H1 (cell line): ENCODE measurements around the gene CLDN8. TPM values are rescaled to one million over a fixed set of nuclear protein-coding genes. Genes with fewer than 3 reads are reported as not detected.

Experiments used
- CTCF ChIA-PET: fragments of 300-600 bp; sonication (Branson Sonifier 250); formaldehyde crosslinking; loops from one replicate; lab custom pipeline; 2021; ENCODE audit not compliant: partially characterized antibody; lab: Charles Lee
- POLR2A ChIA-PET: fragments of 300-600 bp; sonication (Branson Sonifier 250); formaldehyde crosslinking; loops from one replicate; lab custom pipeline; 2021; ENCODE audit warnings: inconsistent platforms; ENCODE audit not compliant: partially characterized antibody; lab: Charles Lee
- DNase-seq, 2 experiments: peaks; one replicate each; pipeline versions ENCODE4 v3.0.0 to v3.0.0-alpha.2; 2010 to 2022; ENCODE audit warnings: low spot score in 2 of 2, low read depth in 1 of 2, mixed read lengths in 1 of 2
- FAIRE-seq: peaks from 2 replicates; lab custom pipeline; 2011; peaks lifted over from hg19 to GRCh38; lab: Jason Lieb, UNC
- H2AFZ ChIP-seq: 2 replicates; pipeline ENCODE4 v1.8.1; 2012; ENCODE audit warnings: low read length, inconsistent platforms
- H2AK5ac ChIP-seq: 2 replicates; pipeline ENCODE4 v1.6.1; 2013; ENCODE audit warnings: low read depth, low read length
- H2BK120ac ChIP-seq: replicated peaks from 2 replicates; pipeline ENCODE3; 2013; ENCODE audit warnings: low read depth, low read length, inconsistent platforms
- H2BK12ac ChIP-seq: 2 replicates; pipeline ENCODE4 v1.6.1; 2013; ENCODE audit warnings: low read depth, low read length
- H2BK15ac ChIP-seq: 2 replicates; pipeline ENCODE4 v1.6.1; 2013; ENCODE audit warnings: low read length
- H2BK20ac ChIP-seq: 2 replicates; pipeline ENCODE4 v1.6.1; 2013; ENCODE audit warnings: low read length
- H2BK5ac ChIP-seq: 2 replicates; pipeline ENCODE4 v1.6.1; 2013; ENCODE audit warnings: low read depth, low read length
- H3K14ac ChIP-seq: 2 replicates; pipeline ENCODE4 v1.6.1; 2013; ENCODE audit warnings: inconsistent platforms; ENCODE audit not compliant: insufficient read length
- H3K18ac ChIP-seq: 2 replicates; pipeline ENCODE4 v1.6.1; 2013; ENCODE audit warnings: low read length; ENCODE audit errors: extremely low read depth
- H3K23ac ChIP-seq: 2 replicates; pipeline ENCODE4 v1.6.1; 2013; ENCODE audit warnings: inconsistent platforms; ENCODE audit not compliant: insufficient read length
- H3K23me2 ChIP-seq: 2 replicates; pipeline ENCODE4 v1.6.1; 2013; ENCODE audit warnings: low read depth, low read length
- H3K27ac ChIP-seq: 2 replicates; pipeline ENCODE4 v1.6.1; 2011; ENCODE audit warnings: low read depth, low read length, inconsistent platforms
- H3K27me3 ChIP-seq, 4 experiments: replicated peaks in 1 of 4; 1 replicate in 1 of 4; 2 replicates in 3 of 4; pipeline versions ENCODE4 v1.6.1 to v1.8.1; 2011 to 2013; ENCODE audit warnings: low read length in 3 of 4, mild to moderate bottlenecking in 3 of 4, inconsistent platforms in 2 of 4, mixed read lengths in 2 of 4, moderate library complexity in 1 of 4; ENCODE audit not compliant: control insufficient read depth in 3 of 4, insufficient read depth in 3 of 4; ENCODE audit errors: extremely low read depth in 1 of 4
- H3K36me3 ChIP-seq, 4 experiments: 2 replicates each; pipeline versions ENCODE4 v1.6.1 to v1.8.1; 2011 to 2013; ENCODE audit warnings: mild to moderate bottlenecking in 4 of 4, low read length in 3 of 4, moderate library complexity in 2 of 4, control low read depth in 1 of 4, inconsistent platforms in 1 of 4; ENCODE audit not compliant: insufficient read depth in 4 of 4, control insufficient read depth in 2 of 4
- H3K4ac ChIP-seq: replicated peaks from 2 replicates; pipeline ENCODE3; 2013; ENCODE audit warnings: low read length, low read depth, mixed read lengths, inconsistent platforms; ENCODE audit not compliant: insufficient read length
- H3K4me1 ChIP-seq, 4 experiments: replicated peaks in 1 of 4; 1 replicate in 1 of 4; 2 replicates in 3 of 4; pipeline versions ENCODE4 v1.6.1 to v1.8.1; 2011 to 2013; ENCODE audit warnings: low read length in 3 of 4, inconsistent platforms in 2 of 4, mixed read lengths in 1 of 4; ENCODE audit not compliant: insufficient read depth in 4 of 4, control insufficient read depth in 3 of 4
- H3K4me2 ChIP-seq, 2 experiments: 2 replicates each; pipeline versions ENCODE4 v1.6.1 to v1.8.1; 2011 to 2013; ENCODE audit warnings: low read depth in 2 of 2, low read length in 2 of 2, control low read depth in 1 of 2, inconsistent platforms in 1 of 2, mild to moderate bottlenecking in 1 of 2; ENCODE audit not compliant: insufficient read depth in 1 of 2
- H3K4me3 ChIP-seq, 4 experiments: fragments of 200-600, 300-600 bp in 1 of 4; sonication (generic), shearing (Covaris generic), sonication (Bioruptor Twin) in 1 of 4; 2 replicates each; pipeline versions ENCODE4 v1.5.1 to v1.8.1; 2011 to 2016; ENCODE audit warnings: low read length in 4 of 4, low read depth in 3 of 4, control low read depth in 2 of 4, inconsistent platforms in 2 of 4, mild to moderate bottlenecking in 2 of 4, mixed read lengths in 1 of 4, moderate library complexity in 1 of 4; ENCODE audit not compliant: insufficient read depth in 2 of 4; ENCODE audit errors: extremely low read depth in 1 of 4
- H3K56ac ChIP-seq: replicated peaks from 2 replicates; pipeline ENCODE3; 2013; ENCODE audit warnings: low read depth, mild to moderate bottlenecking, mixed read lengths, low read length, inconsistent platforms; ENCODE audit not compliant: insufficient read length
- H3K79me1 ChIP-seq: 2 replicates; pipeline ENCODE4 v1.6.1; 2013; ENCODE audit warnings: low read depth, low read length, control low read depth
- H3K79me2 ChIP-seq, 2 experiments: 2 replicates each; pipeline versions ENCODE4 v1.6.1 to v1.8.1; 2012 to 2013; ENCODE audit warnings: low read length in 2 of 2, mild to moderate bottlenecking in 2 of 2, inconsistent platforms in 1 of 2; ENCODE audit not compliant: insufficient read depth in 2 of 2, control insufficient read depth in 1 of 2
- H3K9ac ChIP-seq, 4 experiments: replicated peaks in 1 of 4; 1 replicate in 1 of 4; 2 replicates in 3 of 4; pipeline versions ENCODE4 v1.6.1 to v1.8.1; 2011 to 2013; ENCODE audit warnings: low read depth in 3 of 4, low read length in 3 of 4, control low read depth in 2 of 4, mild to moderate bottlenecking in 2 of 4, moderate library complexity in 2 of 4, inconsistent platforms in 1 of 4; ENCODE audit errors: extremely low read depth in 1 of 4
- H3K9me3 ChIP-seq, 2 experiments: 2 replicates each; pipeline versions ENCODE4 v1.6.1 to v1.8.1; 2012 to 2013; ENCODE audit warnings: mild to moderate bottlenecking in 2 of 2, moderate library complexity in 2 of 2, control low read depth in 1 of 2, inconsistent platforms in 1 of 2, low read depth in 1 of 2, low read length in 1 of 2, mixed read lengths in 1 of 2; ENCODE audit not compliant: insufficient read depth in 2 of 2
- H4K20me1 ChIP-seq, 2 experiments: replicated peaks in 1 of 2; 2 replicates each; pipeline versions ENCODE3 to v1.8.1; 2011 to 2013; ENCODE audit warnings: inconsistent platforms in 2 of 2, low read length in 2 of 2, mild to moderate bottlenecking in 1 of 2; ENCODE audit not compliant: insufficient read depth in 2 of 2, control insufficient read depth in 1 of 2
- H4K5ac ChIP-seq: 2 replicates; pipeline ENCODE4 v1.6.1; 2013; ENCODE audit warnings: low read length, low read depth, mixed read lengths, inconsistent platforms; ENCODE audit not compliant: insufficient read length
- H4K8ac ChIP-seq: 2 replicates; pipeline ENCODE4 v1.8.0; 2013; ENCODE audit warnings: mild to moderate bottlenecking, moderate library complexity, low read length, inconsistent platforms; ENCODE audit not compliant: insufficient read depth; ENCODE audit errors: extremely low read depth
- H4K91ac ChIP-seq: replicated peaks from 2 replicates; pipeline ENCODE3; 2013; ENCODE audit warnings: low read length, mixed read lengths, inconsistent platforms; ENCODE audit not compliant: insufficient read length
- BCL11A ChIP-seq, 2 experiments: IDR thresholded peaks; one replicate each; pipeline ENCODE4 v1.6.1; 2011; ENCODE audit warnings: low read depth in 2 of 2, low read length in 2 of 2, mild to moderate bottlenecking in 2 of 2
- EP300 ChIP-seq, 2 experiments: IDR thresholded peaks; 1 replicate in 1 of 2; 2 replicates in 1 of 2; pipeline ENCODE4 v1.6.1; 2011 to 2012; ENCODE audit warnings: low read depth in 2 of 2, low read length in 2 of 2, mild to moderate bottlenecking in 2 of 2, borderline replicate concordance in 1 of 2, inconsistent platforms in 1 of 2, moderate library complexity in 1 of 2
- EZH2 ChIP-seq: fragments of 200-600 bp; sonication (generic); IDR thresholded peaks from 2 replicates; pipeline ENCODE4 v1.7.1; 2012; ENCODE audit warnings: low read depth, mild to moderate bottlenecking, moderate library complexity, low read length, inconsistent platforms; ENCODE audit not compliant: severe bottlenecking
- HDAC6 ChIP-seq: IDR thresholded peaks from one replicate; pipeline ENCODE4 v1.7.1; 2012; ENCODE audit warnings: low read depth, mild to moderate bottlenecking, inconsistent platforms, low read length, moderate library complexity
- POLR2A ChIP-seq, 2 experiments: IDR thresholded peaks; 1 replicate in 1 of 2; 2 replicates in 1 of 2; pipeline ENCODE4 v1.6.1; 2011; ENCODE audit warnings: low read depth in 2 of 2, low read length in 2 of 2, mild to moderate bottlenecking in 2 of 2; ENCODE audit errors: control extremely low read depth in 1 of 2
- RAD21 ChIP-seq, 2 experiments: IDR thresholded peaks in 1 of 2; conservative IDR thresholded peaks in 1 of 2; 2 replicates each; pipeline ENCODE4 v1.6.1; 2011; ENCODE audit warnings: low read depth in 2 of 2, low read length in 2 of 2, improper control_type of control experiment in 1 of 2, inconsistent platforms in 1 of 2, mild to moderate bottlenecking in 1 of 2, moderate library complexity in 1 of 2
- SIN3A ChIP-seq, 2 experiments: IDR thresholded peaks in 1 of 2; conservative IDR thresholded peaks in 1 of 2; 2 replicates each; pipeline ENCODE4 v1.6.1; 2011 to 2012; ENCODE audit warnings: low read length in 2 of 2, improper control_type of control experiment in 1 of 2, low read depth in 1 of 2, mild to moderate bottlenecking in 1 of 2
- SP1 ChIP-seq: IDR thresholded peaks from 2 replicates; pipeline ENCODE4 v1.6.1; 2011; ENCODE audit warnings: low read depth, low read length
- TEAD4 ChIP-seq: IDR thresholded peaks from 2 replicates; pipeline ENCODE4 v1.6.1; 2012; ENCODE audit warnings: low read depth, low read length, inconsistent platforms, mixed read lengths
- WGBS, 2 experiments: shearing (Covaris generic) in 1 of 2; methylation state at CpG; one replicate each; pipeline versions ENCODE4 v1.1.6 to v1.1.7; 2013 to 2015; ENCODE audit warnings: low lambda C conversion rate in 2 of 2, mixed read lengths in 2 of 2, inconsistent platforms in 1 of 2, low coverage in 1 of 2, missing lambda C conversion rate in 1 of 2; ENCODE audit not compliant: insufficient replicate concordance in 2 of 2, insufficient coverage in 1 of 2, insufficient read length in 1 of 2; ENCODE audit errors: extremely low coverage in 1 of 2, missing lambda C conversion rate in 1 of 2; 5-methylcytosine and 5-hydroxymethylcytosine counted together
- polyA plus RNA-seq, 7 experiments: library from polyadenylated mRNA; depleted of rRNA in 3 of 7; stranded (reverse) in 5 of 7; unstranded in 2 of 7; fragments of >200 nt in 5 of 7; fragments of 200-250 nt in 2 of 7; gene quantifications; 1 replicate in 5 of 7; 2 replicates in 1 of 7; 4 replicates in 1 of 7; pipeline versions ENCODE4 v1.2.1 to v1.2.3, GENCODE V29; 2011 to 2013; ENCODE audit warnings: missing spikeins in 2 of 7, mixed read lengths in 2 of 7
- total RNA-seq: library from RNA; stranded (reverse); fragmentation: NEBNext Ultra II Directional; extraction: Animal tissue kit (Norgen Biotek cat#: 25700); gene quantifications from 2 replicates; pipeline ENCODE4 v1.2.1, GENCODE V29; 2021
- TF ChIP-seq, protein P1 (sequence below): IDR thresholded peaks from 2 replicates; pipeline ENCODE4 v1.6.1; 2012; ENCODE audit warnings: low read length, inconsistent platforms
- TF ChIP-seq, protein P2 (sequence below): IDR thresholded peaks from 2 replicates; pipeline ENCODE4 v1.6.1; 2011; ENCODE audit warnings: low read depth, mild to moderate bottlenecking, low read length; ENCODE audit not compliant: insufficient read depth

Gene CLDN8
- total and polyA plus RNA-seq, 2 of the 8 experiments (the other 6 are each of a cell fraction or from before 2014, with no cell fraction given) = not detected

DNA sequence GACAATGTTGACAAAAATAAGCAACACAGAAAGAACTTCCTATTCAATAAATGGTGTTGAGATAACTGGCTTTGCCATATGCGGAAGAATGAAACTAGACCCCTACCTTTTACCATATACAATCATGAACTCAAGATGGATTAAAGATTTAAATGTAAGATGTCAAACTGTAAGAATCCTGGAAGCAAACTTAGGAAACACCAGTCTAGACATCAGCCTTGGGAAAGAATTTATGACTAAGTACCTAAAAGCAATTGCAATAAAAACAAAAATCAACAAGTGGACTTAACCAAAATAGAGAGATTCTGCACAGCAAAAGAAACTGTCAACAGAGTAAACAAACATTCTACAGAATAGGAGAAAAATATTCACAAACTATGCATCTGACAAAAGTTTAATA lies 16.1 kb upstream of the CLDN8 start:
- Histone ChIP-seq H2BK15ac (no peak overlapping the region), H3K9ac (no peak overlapping the region), H2BK12ac (no peak overlapping the region), H3K36me3 (no peaks in the 10 kb centered on the region), H3K23ac (no peak overlapping the region), H2BK5ac (no peak overlapping the region), H4K8ac (no peak overlapping the region), H3K4me1 (no peaks in the 10 kb centered on the region), H3K27ac (no peak overlapping the region), H3K4me2 (no peak overlapping the region), H3K9me3 (no peaks in the 10 kb centered on the region), H2AK5ac (no peak overlapping the region), H3K4me3 (no peak overlapping the region), H2BK120ac (no peak overlapping the region), H3K79me2 (no peaks in the 10 kb centered on the region), H3K79me1 (no peaks in the 10 kb centered on the region)
- CTCF ChIA-PET = interaction anchor here (0.6 kb wide), 1 partner anchor 33 kb away, joined by 3 read pairs; no protein-coding TSS in a partner anchor
- POLR2A ChIA-PET = interaction anchor here (0.6 kb wide), 1 partner anchor 648 kb away, joined by 3 read pairs; no protein-coding TSS in a partner anchor
- WGBS, 2 experiments = 100% methylated on average over 1 of the region's 1 CpG; no CpG with 5 or more reads in 1 of the 2 experiments
- FAIRE-seq = no peak
- TF ChIP-seq EZH2 (no peak), RAD21 (IDR thresholded peaks at IDR 0.05 in 1 of 2, conservative IDR thresholded peaks at IDR 0.05 in 1 of 2; ENCODE audit: low read depth in 2 of 2, low read length in 2 of 2) (no peak), SP1 (no peak), HDAC6 (no peak), BCL11A (IDR thresholded peaks at IDR 0.05; ENCODE audit: low read depth in 2 of 2, low read length in 2 of 2) (no peak), TEAD4 (no peak), EP300 (IDR thresholded peaks at IDR 0.05; ENCODE audit: borderline replicate concordance in 1 of 2, low read depth in 2 of 2, low read length in 2 of 2) (no peak), SIN3A (conservative IDR thresholded peaks at IDR 0.05 in 1 of 2, IDR thresholded peaks at IDR 0.05 in 1 of 2; ENCODE audit: low read depth in 1 of 2, low read length in 2 of 2) (no peak), POLR2A (IDR thresholded peaks at IDR 0.05; ENCODE audit: control extremely low read depth in 1 of 2, low read depth in 2 of 2, low read length in 2 of 2) (no peak)
- TF ChIP-seq, protein P1, sequence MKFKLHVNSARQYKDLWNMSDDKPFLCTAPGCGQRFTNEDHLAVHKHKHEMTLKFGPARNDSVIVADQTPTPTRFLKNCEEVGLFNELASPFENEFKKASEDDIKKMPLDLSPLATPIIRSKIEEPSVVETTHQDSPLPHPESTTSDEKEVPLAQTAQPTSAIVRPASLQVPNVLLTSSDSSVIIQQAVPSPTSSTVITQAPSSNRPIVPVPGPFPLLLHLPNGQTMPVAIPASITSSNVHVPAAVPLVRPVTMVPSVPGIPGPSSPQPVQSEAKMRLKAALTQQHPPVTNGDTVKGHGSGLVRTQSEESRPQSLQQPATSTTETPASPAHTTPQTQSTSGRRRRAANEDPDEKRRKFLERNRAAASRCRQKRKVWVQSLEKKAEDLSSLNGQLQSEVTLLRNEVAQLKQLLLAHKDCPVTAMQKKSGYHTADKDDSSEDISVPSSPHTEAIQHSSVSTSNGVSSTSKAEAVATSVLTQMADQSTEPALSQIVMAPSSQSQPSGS = no peak
- TF ChIP-seq, protein P2, sequence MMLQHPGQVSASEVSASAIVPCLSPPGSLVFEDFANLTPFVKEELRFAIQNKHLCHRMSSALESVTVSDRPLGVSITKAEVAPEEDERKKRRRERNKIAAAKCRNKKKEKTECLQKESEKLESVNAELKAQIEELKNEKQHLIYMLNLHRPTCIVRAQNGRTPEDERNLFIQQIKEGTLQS = no peak
- TF ChIP-seq, all 59 proteins: peak for 0
- no peak overlapping the region for H3K18ac ChIP-seq
- no peak overlapping the region for H4K5ac ChIP-seq
- H3K4ac ChIP-seq = no peak overlapping the region
- H3K56ac ChIP-seq = no peak overlapping the region
- no peak for DNase-seq
- no peak overlapping the region for H3K14ac ChIP-seq
- no peaks in the 10 kb centered on the region for H4K20me1 ChIP-seq
- no peaks in the 10 kb centered on the region for H3K27me3 ChIP-seq
- H2BK20ac ChIP-seq = no peak overlapping the region
- no peaks in the 10 kb centered on the region for H3K23me2 ChIP-seq
- H4K91ac ChIP-seq = no peak overlapping the region
- no peak overlapping the region for H2AFZ ChIP-seq
